Head of caudate nucleus (tissue), 42 donors: ENCODE measurements around the gene FAM20C.

Source experiments
- DNase-seq, 42 donors: peaks; one replicate each; pipeline versions ENCODE4 v3.0.0 to v3.0.0-alpha.2; 2020 to 2021; ENCODE audit warnings: mixed read lengths in 7 of 42
- intact Hi-C: fragments of 100-400 bp; cut with DNase I; formaldehyde crosslinking; loops from one replicate; pipeline ENCODE4 v1.15.0; 2022

FAM20C gene

DNA sequence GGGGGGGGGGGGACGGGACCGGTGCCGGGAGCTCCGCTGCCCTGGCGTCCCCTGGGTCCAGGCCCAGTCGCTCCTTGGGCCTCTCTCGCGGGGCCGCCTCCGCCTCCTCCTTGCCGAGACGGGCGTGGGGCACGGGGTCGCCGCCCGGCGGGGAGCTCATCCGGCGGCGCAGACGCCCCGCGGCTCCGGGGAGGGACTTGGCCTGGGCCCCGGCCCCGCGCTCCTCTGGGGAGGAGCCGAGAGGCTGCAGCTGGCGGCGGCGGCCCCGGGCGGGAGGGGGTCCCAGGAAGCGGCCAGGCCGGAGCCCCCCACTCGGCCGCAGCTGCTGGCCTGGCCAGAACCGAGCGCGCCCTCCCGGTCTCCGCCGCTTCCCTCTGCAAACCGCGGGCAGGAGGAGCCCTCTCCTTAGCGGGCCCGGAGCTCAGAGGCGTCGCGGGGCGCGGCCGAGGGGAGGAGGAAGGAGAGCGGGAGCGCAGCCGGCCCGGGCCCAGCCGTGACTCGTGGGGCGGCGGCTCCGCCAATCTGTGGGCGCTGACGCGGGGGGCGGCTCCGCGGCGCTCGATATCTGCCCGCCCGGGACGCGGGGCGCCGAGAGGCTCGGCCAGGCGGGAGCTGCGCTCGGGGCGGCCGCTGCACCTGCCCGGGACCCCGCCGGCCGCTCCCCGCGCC is at the start of gene FAM20C:
Gene FAM20C, plus strand, starts transcription at position 591 of the 669 bp plus-strand sequence. CDS start 629 bp downstream, outside the sequence.
- intact Hi-C loops = loop anchor here (5.0 kb wide), 1 partner anchor 45 kb away; no protein-coding TSS in a partner anchor
- DNase-seq = peak; percentile 65 to 96 (median 92)

DNA sequence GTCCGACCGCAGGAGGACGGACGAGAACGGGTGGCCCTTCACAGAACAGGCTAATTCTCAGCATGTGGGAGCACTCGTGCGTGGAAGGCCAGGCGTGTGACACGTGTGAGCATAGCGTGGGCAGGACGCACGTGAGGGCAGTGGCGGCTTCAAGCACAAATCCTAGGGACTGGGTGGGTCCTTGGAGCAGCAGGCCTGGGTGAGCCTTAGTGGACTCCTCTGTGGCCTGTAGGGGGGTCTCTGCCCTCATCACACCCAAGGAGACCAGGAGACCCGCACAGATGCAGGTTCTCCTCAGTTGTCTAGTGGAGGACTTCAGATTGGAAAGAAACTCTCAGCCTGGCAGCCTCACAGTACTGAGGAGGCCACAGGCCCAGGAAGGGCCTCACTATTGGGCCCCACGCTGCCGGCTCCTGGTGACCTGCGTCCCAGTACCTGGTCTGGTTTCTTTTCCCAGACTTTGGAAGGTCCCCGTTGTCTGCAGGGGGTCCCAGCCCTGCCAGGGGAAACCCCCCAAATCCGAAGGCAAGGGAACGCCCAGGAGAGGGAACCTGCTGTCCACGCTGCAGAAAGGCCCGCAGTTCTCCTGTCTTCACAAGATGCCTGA is 49.1 kb upstream of the FAM20C start:
- DNase-seq = peak in 2 of 42 donors; percentile 22 to 28
- intact Hi-C loops = no loop called here

DNA sequence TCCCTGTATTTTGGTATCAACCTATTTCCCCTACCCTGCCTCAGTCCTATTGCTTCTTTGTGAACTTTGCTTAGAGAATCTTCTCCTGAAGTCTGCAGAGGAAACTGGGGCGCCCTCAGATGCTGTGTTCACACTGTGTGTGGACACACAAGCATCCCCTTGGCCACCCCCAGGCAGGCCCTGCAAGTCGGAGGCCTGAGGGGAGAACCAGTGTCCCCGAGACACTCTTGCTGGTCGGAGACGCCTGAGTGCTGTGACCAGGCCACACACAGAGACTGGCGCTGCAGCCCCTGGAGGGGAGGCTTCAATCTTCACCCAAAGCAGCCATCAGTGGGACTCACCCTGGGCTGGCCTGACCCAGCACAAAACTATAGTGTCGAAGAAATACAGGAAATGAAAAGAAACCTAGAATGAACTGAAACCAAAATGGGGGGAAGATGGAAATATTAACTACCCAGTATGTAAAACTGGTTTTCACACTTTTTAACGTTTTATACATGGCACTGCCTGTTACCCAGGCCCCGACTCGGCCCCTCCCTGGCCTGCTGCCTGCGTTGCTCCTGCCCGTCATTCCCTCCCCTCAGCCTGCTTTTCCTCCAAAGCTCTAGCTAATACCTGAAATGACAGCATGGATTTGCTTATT is 48.4 kb upstream of the FAM20C start:
- DNase-seq = peak in 3 of 42 donors; percentile 14 to 32 (median 22)

DNA sequence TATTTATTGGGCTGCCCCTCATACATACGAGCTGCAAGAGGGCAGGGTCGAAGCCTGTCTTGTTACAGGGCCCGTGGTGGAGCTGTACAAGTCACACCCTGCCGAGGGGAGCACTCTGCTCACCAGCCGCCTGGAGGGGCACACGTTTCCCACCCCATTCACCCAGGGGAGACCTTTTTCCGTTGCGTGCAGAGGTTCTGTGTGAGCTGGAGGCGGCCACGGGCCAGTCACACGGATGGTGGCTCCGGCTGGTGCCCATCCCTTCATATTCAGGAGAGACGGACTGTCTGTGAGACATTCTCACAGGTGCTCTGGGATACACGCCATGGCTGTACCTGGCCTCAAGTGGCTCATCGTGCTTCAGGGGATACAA is 47.9 kb upstream of the FAM20C start:
- peak in 2 of 42 donors; percentile 13 to 23 for DNase-seq
- intact Hi-C loops = no loop called here

More for the DNA sequence above, 48.4 kb upstream of the FAM20C start:
- intact Hi-C loops = no loop called here

DNA sequence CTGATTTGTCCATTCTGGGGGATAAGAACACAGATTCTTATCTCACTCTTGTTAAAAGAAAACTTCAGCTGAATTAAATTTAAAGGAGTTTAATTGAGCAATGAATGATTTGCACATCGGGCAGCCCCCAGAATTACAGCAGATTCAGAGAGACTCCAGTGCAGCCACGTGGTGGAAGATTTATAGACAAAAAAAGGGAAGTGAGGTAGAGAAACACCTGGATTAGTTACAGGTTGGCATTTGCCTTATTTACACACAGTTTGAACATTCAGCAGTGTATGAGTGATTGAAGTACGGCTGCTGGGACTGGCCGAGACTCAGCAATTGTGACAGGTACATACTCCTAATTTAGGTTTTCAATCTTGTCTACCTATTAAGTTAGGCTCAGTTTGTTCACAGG is 46.5 kb upstream of the FAM20C start:
- peak in 1 of 42 donors; percentile 1 for DNase-seq
- intact Hi-C loops = loop anchor here (5.0 kb wide), 1 partner anchor 46 kb away; the partner anchor contains the start of gene FAM20C

DNA sequence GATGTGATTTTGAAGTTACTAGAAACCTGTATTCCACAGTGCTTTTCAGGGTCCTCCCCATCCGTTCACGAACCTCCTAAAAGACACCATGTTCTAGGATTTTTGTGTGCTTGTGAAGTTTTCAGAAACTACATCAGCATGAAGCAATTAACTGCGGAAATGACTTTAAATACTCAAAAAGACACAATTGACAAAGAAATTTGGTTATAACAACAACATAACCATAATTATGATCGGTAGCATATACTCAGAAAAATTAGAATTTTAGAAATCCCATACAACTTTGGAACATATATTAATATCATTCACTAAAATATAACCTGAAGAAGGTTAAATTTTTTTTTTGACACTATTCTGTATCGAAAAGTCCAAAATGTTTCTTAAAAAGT is 43.8 kb upstream of the FAM20C start:
- intact Hi-C loops = loop anchor here (5.0 kb wide), 1 partner anchor 44 kb away; the partner anchor contains the start of gene FAM20C
- DNase-seq = no peak

DNA sequence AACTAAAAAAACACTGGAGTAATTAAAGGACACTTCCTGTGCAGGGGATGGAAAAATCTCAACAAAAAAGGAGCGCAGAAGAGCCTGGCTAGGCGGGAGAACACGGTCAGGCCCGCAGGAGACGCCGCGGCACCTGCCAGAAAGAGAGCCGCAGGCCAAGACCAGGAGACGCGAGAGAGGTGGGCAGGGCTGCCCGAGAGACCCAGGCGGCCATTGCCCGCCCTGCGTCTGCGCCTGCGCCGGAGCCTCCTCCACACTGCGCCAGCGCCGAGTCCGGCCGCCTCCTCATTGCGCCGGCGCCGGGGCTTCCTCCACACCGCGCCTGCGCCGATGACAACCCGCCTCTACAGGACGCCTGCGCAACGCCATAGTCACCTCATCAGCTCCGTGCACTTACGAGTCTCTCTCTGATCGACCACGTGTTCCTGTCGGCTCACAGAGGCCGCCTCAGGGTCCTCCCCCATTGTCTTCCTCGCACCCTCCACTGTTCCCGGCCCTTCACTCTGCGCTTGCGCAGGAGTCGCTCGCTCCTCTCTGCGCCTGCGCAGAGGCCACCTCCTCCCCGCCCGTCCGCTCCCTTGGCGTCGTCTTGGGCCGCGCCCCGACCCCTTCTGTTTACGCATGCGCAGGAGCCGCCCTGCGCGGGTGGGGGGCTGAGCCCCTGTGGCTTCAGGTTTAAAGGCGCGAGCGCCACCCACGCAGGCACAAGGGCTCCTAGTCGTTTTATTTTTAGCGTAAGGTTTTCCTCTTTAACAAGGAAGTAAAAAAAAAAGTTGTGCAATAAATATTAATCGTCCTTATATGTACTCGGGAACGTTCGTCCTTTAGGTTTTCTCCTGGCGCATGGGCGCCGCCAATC is 43.2 kb upstream of the FAM20C start:
- peak; percentile 90 to 99 (median 96) for DNase-seq
- intact Hi-C loops = loop anchor here (5.0 kb wide), 1 partner anchor 43 kb away; the partner anchor contains the start of gene FAM20C

DNA sequence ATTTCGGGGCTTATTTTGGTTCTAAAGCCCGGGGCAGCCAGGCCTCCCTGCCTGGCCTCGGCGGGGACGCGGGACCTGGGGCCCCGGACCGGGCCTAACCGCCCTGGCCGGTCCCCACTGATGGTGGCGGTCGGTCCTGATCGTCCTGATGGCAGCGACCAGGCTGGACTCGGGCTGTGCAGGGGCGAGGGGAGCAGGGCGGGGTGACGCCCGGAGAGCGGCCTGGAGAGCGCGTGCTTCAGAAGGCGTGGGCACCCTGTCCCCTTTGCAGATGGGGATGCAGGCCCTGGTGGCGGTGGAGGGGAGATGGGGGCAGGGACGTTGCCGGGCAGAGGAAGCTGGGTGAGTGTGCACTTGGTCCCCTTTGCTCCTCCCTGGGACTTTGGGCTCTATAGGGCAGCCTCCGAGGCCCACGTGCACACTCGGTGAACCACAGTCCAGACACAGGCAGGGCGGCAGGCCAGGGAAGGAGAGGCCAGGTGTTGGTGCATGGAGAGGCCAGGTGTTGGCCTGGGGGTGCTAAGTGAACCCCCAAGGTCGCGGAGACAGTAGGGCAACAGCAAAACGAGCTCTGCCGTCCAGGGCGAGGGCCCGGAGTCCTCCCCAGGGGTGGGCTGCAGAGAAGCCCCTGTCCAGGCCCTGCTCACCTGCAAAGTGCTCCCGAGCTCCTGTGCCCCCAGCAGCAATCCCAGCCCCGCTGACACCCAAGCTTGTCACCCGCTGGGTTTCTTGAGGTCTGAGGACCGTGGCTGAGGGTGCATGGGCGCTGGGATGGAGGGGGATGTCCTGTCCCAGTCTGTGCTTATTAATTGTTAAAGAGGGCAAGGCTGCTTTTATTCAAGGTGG is 42.4 kb upstream of the FAM20C start:
- DNase-seq = peak in 27 of 42 donors; percentile 22 to 69 (median 48)
- intact Hi-C loops = loop anchor here (5.0 kb wide), 1 partner anchor 42 kb away; the partner anchor contains the start of gene FAM20C

DNA sequence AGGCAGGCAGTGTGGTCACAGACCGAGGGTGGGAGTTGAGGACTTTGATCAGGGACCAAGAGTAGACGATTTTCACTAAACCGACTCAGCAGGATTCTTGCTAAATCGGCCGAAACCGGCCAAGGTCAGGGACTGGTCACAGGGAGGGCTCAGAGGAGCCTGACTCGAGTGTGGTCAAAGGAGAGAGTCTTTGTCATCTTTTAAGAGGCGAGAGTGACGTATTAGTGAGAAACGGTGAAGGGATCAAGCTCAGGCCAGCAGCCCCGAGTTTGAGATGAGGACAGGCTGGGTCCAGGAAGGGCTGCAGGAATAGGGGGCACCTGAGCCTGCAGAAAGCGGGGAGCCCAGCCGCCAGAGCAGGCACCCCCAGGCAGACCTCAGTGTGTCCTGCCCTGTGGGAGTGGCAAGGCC is 41.6 kb upstream of the FAM20C start:
- peak in 1 of 42 donors; percentile 9 for DNase-seq
- intact Hi-C loops = no loop called here

DNA sequence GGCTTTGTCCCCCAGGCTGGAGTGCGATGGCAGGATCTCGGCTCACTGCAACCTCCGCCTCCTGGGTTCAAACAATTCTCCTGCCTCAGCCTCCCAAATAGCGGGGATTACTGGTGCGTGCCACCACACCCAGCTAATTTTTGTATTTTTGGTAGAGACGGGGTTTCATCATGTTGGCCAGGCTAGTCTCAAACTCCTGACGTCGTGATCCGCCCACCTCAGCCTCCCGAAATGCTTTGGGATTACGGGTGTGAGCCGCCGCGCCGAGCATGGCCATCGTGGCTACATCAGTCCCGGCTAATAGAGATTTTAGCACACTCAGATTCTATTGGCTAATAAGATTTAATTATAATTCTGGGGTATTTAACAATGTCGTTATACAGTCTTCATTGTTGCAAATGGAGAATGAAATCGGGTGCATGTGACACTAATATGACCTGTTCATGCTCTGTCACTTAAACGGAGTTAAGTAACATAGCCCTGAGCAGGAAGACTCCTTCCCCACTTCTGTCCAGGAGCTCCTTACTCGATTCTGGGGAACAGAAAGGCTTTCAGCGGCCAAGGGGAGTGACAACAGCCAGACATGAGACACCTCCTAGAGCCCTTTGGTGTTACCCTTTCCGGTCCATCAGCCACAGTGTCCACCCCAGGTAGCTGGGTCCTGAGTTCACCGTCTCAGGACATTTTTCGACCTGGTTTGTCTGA is 40.9 kb upstream of the FAM20C start:
- peak in 1 of 42 donors; percentile 7 for DNase-seq
- intact Hi-C loops = no loop called here

DNA sequence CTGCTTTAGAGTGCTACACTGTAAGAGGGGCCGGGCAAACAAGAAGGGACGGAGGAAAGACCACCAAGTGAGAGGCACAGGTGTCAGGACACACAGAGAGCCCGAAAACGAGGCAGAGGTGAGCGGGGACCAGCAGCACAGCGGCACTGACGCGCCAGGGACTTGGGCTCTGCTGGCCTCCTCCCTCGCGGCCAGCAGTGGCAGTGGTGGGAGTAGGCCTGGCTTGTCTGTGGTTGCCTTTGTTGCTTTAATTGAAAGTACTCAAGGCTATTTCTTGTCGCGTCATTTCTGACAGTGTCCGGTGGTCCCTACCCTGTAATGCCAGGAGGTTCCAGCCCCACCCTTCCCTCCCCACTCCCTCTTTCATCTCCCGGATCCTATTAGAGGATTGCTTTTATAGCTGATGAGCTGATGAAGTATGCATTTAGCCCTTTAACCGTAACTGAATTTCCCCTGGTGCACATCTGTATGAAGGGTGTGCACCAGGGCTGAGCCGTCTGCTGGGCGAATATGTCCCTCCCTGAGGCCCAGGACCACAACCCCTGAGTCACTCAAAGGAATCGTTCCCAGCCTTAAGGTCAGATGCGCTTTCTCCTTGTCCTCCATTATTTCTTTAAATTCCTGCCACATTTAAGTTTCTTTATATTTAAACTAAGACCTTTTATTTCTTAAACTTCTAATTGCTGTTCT is 39.5 kb upstream of the FAM20C start:
- DNase-seq = no peak
- intact Hi-C loops = no loop called here

DNA sequence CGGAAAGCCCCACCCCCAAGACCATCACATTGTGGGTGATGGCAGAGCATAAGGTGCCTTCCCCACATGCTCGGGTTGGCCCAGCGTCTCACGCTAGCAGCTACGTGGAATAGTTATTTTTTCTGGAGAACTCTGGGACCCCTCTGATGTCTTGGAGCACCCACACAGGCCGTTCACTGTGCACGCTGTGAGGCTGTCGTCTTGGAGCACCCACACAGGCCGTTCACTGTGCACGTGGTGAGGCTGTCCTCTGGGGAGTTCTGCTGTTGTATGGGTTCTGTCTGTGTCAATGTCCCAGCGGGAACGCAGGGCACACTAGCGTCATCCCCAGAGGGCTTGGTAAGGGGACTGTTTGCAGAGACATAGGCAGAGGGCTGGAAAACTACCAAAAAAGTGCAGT is 38.8 kb upstream of the FAM20C start:
- intact Hi-C loops = no loop called here
- DNase-seq = peak in 6 of 42 donors; percentile 36 to 56 (median 46)

DNA sequence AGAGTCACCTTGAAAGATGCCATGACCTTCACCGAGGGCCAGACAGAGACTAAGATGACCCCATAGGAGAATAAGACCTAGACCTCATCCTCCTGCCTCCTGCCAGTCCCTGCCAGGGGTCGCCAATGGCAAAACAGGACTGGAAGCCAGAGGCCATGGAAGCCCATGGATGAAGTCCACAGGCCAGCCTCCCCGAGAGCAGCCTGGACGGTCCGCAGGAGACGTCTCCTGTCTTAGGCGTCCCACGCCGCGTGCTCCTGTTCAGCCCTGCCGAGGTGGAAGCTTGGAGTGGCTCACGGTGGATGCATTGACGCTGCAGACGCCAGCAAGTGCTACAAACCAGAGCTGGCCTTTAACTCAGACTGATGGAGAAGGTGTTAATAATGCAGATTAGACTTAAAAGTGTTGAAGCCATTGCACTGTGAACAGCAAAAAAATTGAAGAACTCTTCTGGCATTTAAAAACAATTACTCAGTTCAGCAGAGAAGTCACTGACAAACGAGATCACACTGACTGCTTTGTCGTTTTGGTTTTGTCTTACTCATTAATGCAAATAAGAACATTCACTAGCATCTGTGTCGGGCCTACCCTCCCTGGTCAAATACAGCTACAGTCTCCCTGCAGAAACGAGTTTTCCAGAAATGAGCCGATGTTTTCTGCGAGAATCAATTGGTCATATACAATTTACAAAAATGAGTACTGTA is 38.1 kb upstream of the FAM20C start:
- intact Hi-C loops = no loop called here

DNA sequence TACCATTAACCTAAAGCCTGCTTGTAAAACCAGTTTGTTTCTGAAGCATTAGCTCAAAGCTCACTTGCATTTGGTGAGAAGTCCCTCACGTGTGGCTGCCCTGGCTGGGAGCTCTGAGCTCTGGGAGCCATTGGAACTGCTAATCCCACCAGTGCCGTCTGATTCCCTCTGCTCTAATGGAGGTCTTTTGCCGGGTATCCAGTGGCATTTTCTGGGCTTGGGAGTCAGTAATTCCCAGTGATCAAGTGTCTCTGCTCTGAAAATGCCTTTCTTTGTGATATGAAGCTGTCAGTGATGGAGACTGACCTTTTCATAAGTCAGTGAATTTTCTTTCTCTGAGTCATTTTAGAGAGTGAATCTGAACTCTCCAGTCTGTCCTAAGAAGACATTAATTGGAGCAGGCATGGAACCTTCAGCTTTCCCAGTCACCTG is 36.9 kb upstream of the FAM20C start:
- intact Hi-C loops = no loop called here
- DNase-seq = no peak

More for the DNA sequence above, 38.1 kb upstream of the FAM20C start:
- peak in 10 of 42 donors; percentile 25 to 61 (median 52) for DNase-seq

DNA sequence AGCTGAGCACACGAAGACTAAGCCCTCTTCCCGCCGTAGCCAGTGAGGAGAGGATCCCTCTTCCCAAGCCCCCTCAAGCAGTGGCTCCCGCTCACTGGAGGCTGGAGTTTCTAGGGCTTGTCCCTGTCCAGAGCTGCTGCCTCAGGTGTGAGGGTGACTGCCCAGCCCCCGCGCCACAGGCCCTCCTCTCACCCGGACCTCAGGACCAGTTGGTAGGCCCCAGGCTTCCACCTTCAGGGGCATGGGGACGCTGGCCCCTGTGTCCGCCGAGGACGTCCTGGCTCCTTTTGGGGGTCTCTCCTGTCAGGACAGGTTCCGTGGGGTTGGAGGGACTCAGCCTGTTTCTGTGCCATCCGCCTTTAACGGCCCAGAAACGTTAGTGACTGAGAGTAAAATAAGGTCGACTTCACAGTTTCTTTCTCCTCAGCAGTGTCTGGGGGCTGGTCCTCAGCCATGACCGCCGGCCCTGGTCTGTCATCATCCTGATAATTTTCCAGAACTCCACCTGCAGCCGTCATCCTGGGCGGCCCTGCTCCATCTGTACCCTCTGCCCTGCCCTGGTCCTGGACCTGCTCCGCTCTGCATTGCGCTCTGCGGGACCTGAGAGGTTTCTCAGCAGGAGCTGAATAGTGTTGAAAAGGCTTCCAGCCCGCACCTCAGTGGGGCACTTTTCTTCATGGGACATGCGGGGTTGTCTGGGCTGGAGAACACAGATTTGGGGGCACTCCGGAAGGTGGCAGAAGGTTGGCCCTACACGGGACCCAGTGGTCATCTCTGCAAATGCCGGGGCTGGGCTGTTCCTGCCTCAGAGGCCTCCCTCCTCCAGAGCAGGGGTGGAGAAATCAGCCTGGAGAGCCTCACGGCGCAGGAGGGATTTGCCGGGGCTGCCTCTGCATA is 36.0 kb upstream of the FAM20C start:
- intact Hi-C loops = no loop called here
- DNase-seq = no peak
